Mesothelial cell of epicardium (in vitro differentiated cells): ENCODE data around the gene TMEM176B. TPM values are rescaled to one million over a fixed set of nuclear protein-coding genes. Genes with fewer than 3 reads are reported as not detected.

Experiments used
- DNase-seq, 2 experiments: peaks; one replicate each; pipeline ENCODE4 v3.0.0; 2021; ENCODE audit warnings: low spot score in 2 of 2; ENCODE audit not compliant: unreplicated experiment in 2 of 2
- H3K27ac Mint-ChIP-seq: 2 replicates; pipeline ENCODE4 v1.8.0; 2021; ENCODE audit warnings: mixed read lengths
- H3K27me3 Mint-ChIP-seq: 2 replicates; pipeline ENCODE4 v1.8.0; 2021; ENCODE audit warnings: low read depth, mixed read lengths
- H3K36me3 Mint-ChIP-seq: 2 replicates; pipeline ENCODE4 v1.8.0; 2021; ENCODE audit warnings: mixed read lengths
- H3K4me1 Mint-ChIP-seq: 2 replicates; pipeline ENCODE4 v1.8.0; 2021; ENCODE audit warnings: mixed read lengths
- H3K4me3 Mint-ChIP-seq: 2 replicates; pipeline ENCODE4 v1.8.0; 2021; ENCODE audit warnings: mild to moderate bottlenecking, moderate library complexity, mixed read lengths
- H3K9me3 Mint-ChIP-seq: 2 replicates; pipeline ENCODE4 v1.8.0; 2021; ENCODE audit warnings: mixed read lengths
- total RNA-seq: library from RNA; stranded (reverse); gene quantifications from 3 replicates; pipeline ENCODE4 v1.2.1, GENCODE V29; 2021
- TF ChIP-seq, protein P1 (sequence below): fragments of 200-600 bp; sonication (generic); IDR thresholded peaks from one replicate; pipeline ENCODE4 v1.5.0; 2021; ENCODE audit warnings: antibody characterized with exemption; ENCODE audit not compliant: unreplicated experiment

The TMEM176B gene
- total RNA-seq, 1 donor from 2014 or later = 2.3 TPM

DNA sequence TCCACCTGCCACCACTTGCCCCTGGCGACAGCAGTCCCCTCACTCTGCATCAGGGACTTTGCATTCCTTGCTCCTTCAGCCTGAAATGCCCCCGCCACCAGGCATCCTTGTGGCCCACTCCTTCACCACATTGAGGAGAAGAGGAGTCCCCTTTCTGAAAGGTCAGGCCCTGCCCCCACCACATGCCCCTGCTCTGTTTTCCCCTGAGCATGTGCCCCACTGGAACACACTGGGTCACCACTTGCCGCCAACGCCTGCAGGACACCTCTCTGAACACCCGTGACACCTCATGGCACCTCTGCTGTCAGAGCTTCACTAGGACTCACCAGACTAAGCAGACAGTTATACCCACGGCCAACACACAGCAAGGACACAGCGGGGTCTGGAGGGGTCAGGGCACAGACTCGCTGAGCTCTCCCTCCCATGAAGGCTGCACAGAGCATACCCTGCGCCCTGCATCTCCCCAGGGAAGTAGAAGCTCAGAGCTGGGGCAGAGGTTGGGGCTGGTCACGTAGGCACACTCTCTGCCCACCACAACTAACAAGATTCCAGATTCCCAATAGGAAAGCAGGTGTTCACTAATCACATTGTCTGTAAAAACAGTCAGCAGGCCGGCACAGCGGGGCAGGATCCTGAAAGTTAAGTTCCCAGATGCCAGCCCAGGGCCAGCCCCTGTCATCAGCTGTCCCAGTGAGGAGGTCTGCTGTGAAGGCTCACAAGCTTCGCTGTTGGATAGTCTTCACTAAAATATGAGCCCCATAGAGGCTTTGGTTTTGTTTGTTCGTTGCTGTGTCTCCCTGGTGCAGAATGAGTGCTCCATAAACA, 46.3 kb upstream of the TMEM176B start:
- TF ChIP-seq, protein P1, sequence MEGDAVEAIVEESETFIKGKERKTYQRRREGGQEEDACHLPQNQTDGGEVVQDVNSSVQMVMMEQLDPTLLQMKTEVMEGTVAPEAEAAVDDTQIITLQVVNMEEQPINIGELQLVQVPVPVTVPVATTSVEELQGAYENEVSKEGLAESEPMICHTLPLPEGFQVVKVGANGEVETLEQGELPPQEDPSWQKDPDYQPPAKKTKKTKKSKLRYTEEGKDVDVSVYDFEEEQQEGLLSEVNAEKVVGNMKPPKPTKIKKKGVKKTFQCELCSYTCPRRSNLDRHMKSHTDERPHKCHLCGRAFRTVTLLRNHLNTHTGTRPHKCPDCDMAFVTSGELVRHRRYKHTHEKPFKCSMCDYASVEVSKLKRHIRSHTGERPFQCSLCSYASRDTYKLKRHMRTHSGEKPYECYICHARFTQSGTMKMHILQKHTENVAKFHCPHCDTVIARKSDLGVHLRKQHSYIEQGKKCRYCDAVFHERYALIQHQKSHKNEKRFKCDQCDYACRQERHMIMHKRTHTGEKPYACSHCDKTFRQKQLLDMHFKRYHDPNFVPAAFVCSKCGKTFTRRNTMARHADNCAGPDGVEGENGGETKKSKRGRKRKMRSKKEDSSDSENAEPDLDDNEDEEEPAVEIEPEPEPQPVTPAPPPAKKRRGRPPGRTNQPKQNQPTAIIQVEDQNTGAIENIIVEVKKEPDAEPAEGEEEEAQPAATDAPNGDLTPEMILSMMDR = no peak
- Mint-ChIP-seq H3K4me3 (no peak overlapping the region), H3K27me3 (peaks cover 40% of the 10 kb centered on the region), H3K4me1 (no peaks in the 10 kb centered on the region), H3K27ac (no peak overlapping the region), H3K9me3 (no peaks in the 10 kb centered on the region), H3K36me3 (no peaks in the 10 kb centered on the region)
- DNase-seq = peak in 1 of 2 experiments; percentile 17

DNA sequence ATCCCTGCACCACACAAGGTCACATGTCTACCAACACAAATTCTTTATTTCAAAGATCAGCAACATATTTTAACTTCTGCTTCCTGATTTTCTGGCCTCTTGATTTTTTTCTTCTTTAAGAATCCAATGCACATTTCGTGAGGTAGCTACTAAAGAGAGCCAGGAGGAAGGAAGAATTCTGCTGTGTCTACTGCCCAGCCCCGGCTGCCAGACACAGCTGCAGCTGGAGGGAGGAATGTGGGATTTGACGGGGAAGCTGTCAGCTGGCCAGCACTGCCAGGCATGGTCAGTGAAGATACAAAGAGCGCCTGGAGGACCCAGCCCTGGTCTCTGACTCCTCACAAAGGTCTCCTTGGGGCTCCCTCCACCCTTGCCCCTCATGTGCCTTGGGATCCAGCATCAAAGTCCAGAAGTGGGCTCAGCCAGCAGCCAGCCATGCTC, 45.3 kb upstream of the TMEM176B start:
- H3K36me3 Mint-ChIP-seq = no peaks in the 10 kb centered on the region
- H3K4me1 Mint-ChIP-seq = no peaks in the 10 kb centered on the region
- peak in 1 of 2 experiments; percentile 38 for DNase-seq
- no peak overlapping the region for H3K27ac Mint-ChIP-seq
- TF ChIP-seq, protein P1 = no peak
- H3K4me3 Mint-ChIP-seq = no peak overlapping the region
- H3K9me3 Mint-ChIP-seq = no peaks in the 10 kb centered on the region
- H3K27me3 Mint-ChIP-seq = peaks cover 36% of the 10 kb centered on the region

DNA sequence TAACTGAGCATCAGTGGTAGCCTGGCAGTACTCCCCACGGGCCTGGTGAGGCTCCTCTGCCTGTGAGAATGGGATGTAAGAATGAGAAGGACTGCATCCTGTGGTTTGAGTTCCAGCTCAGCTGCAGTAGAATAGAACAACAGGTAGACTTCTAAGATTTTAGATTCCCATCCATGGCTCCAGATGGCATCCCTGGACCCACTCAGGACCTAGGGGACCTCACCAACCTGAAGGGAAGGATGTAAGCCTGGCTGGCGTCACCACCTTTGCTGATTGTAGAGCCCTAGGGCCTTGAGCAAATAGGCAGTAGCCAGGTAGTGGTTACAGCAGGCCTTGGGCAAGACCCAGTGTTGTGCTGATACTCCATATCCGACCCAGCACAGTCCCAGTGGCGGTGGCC, 42.6 kb upstream of the TMEM176B start:
- Mint-ChIP-seq H3K9me3 (no peaks in the 10 kb centered on the region), H3K36me3 (no peaks in the 10 kb centered on the region), H3K27ac (no peak overlapping the region), H3K4me1 (no peaks in the 10 kb centered on the region), H3K27me3 (peaks cover 27% of the 10 kb centered on the region), H3K4me3 (no peak overlapping the region)
- TF ChIP-seq, protein P1 = no peak
- DNase-seq = no peak

DNA sequence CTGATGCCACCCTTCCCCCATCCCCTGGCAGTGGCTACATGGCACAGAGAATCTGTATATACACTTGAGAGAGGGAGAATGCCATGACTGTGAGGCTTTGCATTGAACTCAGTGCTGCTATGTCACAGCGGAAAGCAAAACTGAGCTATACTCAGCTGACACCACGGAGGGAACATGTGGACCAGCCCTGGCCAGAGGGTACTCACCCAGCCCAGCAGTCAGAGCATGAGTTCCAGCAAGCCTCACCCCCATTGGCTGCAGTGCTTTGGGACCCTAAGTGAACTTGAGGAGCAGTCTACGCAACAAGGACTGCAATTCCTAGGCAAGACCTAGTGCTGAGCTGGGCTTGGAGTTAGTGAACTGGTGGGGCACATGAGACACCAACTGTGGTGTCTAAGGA, 41.9 kb upstream of the TMEM176B start:
- peaks cover 23% of the 10 kb centered on the region for H3K27me3 Mint-ChIP-seq
- H3K4me3 Mint-ChIP-seq = no peak overlapping the region
- no peaks in the 10 kb centered on the region for H3K9me3 Mint-ChIP-seq
- no peaks in the 10 kb centered on the region for H3K4me1 Mint-ChIP-seq
- no peak for DNase-seq
- no peaks in the 10 kb centered on the region for H3K36me3 Mint-ChIP-seq
- TF ChIP-seq, protein P1 = no peak
- no peak overlapping the region for H3K27ac Mint-ChIP-seq

DNA sequence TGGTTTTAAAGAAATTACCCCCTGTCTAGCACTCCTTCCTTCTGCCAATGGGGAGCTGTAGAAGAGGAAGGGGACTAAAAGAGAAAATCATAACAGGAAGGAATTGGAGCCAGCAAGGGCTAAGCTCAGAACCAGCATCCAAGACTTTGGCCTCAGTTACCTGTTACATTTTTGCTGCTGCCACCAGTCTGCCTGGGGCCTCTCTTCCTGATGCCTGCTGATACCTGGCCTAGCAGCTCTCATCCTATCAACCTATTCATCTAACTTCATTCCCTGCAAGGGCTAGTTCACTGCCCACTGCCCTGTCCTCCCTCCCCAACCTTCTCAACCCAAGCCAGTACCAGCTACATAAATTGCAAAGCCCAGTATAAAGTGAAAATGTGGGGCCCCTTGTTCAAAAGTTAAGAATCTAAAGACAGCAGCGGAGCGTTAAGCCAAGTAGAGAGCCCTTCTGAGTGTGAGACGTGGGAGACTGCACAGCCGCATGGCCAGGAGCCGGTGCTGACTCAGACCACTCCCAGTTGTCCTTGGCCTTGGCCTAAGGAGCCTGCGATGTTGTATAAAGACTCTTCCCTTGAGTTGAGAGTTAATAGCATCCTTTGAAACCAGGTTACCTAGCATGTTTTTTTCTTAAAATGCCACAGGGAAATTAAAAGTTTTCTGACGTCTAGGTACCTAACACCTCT, 38.9 kb upstream of the TMEM176B start:
- peaks cover 2% of the 10 kb centered on the region for H3K9me3 Mint-ChIP-seq
- TF ChIP-seq, protein P1 = no peak
- DNase-seq = peak in 1 of 2 experiments; percentile 19
- H3K36me3 Mint-ChIP-seq = no peaks in the 10 kb centered on the region
- no peak overlapping the region for H3K4me3 Mint-ChIP-seq
- H3K27me3 Mint-ChIP-seq = peaks cover 17% of the 10 kb centered on the region
- no peak overlapping the region for H3K27ac Mint-ChIP-seq
- H3K4me1 Mint-ChIP-seq = no peaks in the 10 kb centered on the region
